Mesodermal cell (in vitro differentiated cells): Measurements from ENCODE around the gene GABPB2.

Experiments
- H3K27ac ChIP-seq: 2 replicates; pipeline ENCODE4 v1.7.0; 2013; ENCODE audit warnings: mild to moderate bottlenecking, low read depth, low read length, moderate library complexity; ENCODE audit not compliant: severe bottlenecking
- H3K36me3 ChIP-seq: 2 replicates; pipeline ENCODE4 v1.7.1; 2013; ENCODE audit warnings: mild to moderate bottlenecking, low read length, moderate library complexity; ENCODE audit not compliant: control insufficient read depth, insufficient read depth
- H3K4me1 ChIP-seq: one replicate; pipeline ENCODE4 v1.7.1; 2013; ENCODE audit warnings: mild to moderate bottlenecking, low read length; ENCODE audit not compliant: insufficient read depth, control insufficient read depth, poor library complexity, severe bottlenecking
- H3K4me3 ChIP-seq: 2 replicates; pipeline ENCODE4 v1.7.0; 2013; ENCODE audit warnings: low read length, control low read depth, mild to moderate bottlenecking; ENCODE audit not compliant: insufficient read depth, poor library complexity, severe bottlenecking; ENCODE audit errors: extremely low read depth
- H3K9me3 ChIP-seq: 2 replicates; pipeline ENCODE4 v1.7.1; 2013; ENCODE audit warnings: mild to moderate bottlenecking, low read length, moderate library complexity; ENCODE audit not compliant: control insufficient read depth
- WGBS, 2 experiments: methylation state at CpG; one replicate each; pipeline ENCODE4 v1.1.5; 2013; ENCODE audit warnings: missing lambda C conversion rate in 2 of 2; ENCODE audit not compliant: insufficient coverage in 2 of 2; 5-methylcytosine and 5-hydroxymethylcytosine counted together

GABPB2 gene

GRCh38 chr1:151047925-151048644, 22.5 kb upstream of the GABPB2 start:
- H3K4me3 ChIP-seq = peak overlapping the region; percentile 68
- peak overlapping the region; percentile 78 for H3K27ac ChIP-seq
- WGBS, 2 experiments = 2 to 3% methylated on average over 41 to 47 of the region's 48 CpGs
- no peaks in the 10 kb centered on the region for H3K4me1 ChIP-seq
- H3K36me3 ChIP-seq = peaks cover 27% of the 10 kb centered on the region
- H3K9me3 ChIP-seq = no peaks in the 10 kb centered on the region

- Histone ChIP-seq H3K36me3 (peaks cover 33% of the 10 kb centered on the region), H3K4me3 (peak overlapping the region; percentile 68), H3K4me1 (no peaks in the 10 kb centered on the region), H3K9me3 (no peaks in the 10 kb centered on the region), H3K27ac (no peak overlapping the region)
- WGBS, 2 experiments = 54 to 86% methylated on average over 1 to 2 of the region's 3 CpGs
These were observed 21.9 kb upstream of the GABPB2 start for GRCh38 chr1:151048645-151049032.

GRCh38 chr1:151049458-151049857, 21.1 kb upstream of the GABPB2 start:
- no peak overlapping the region for H3K4me3 ChIP-seq

GRCh38 chr1:151050051-151050688, 20.4 kb upstream of the GABPB2 start:
- no peaks in the 10 kb centered on the region for H3K4me1 ChIP-seq
- H3K36me3 ChIP-seq = peaks cover 48% of the 10 kb centered on the region
- no peak overlapping the region for H3K4me3 ChIP-seq
- no peak overlapping the region for H3K27ac ChIP-seq
- no peaks in the 10 kb centered on the region for H3K9me3 ChIP-seq
- WGBS, 2 experiments = no CpG with 5 or more reads among the region's 2 CpGs

More at GRCh38 chr1:151049458-151049857, 21.1 kb upstream of the GABPB2 start:
- WGBS, 2 experiments = 93 to 94% methylated on average over 4 of the region's 5 CpGs
- no peaks in the 10 kb centered on the region for H3K9me3 ChIP-seq
- peaks cover 41% of the 10 kb centered on the region for H3K36me3 ChIP-seq
- H3K4me1 ChIP-seq = no peaks in the 10 kb centered on the region
- H3K27ac ChIP-seq = no peak overlapping the region

GRCh38 chr1:151051356-151052009, 19.1 kb upstream of the GABPB2 start:
- Histone ChIP-seq H3K4me3 (no peak overlapping the region), H3K4me1 (peaks cover 6% of the 10 kb centered on the region), H3K9me3 (no peaks in the 10 kb centered on the region), H3K27ac (no peak overlapping the region), H3K36me3 (peaks cover 61% of the 10 kb centered on the region)
- 100% methylated on average over 1 of the region's 2 CpGs; no CpG with 5 or more reads in 1 of the 2 experiments for WGBS, 2 experiments

- H3K36me3 ChIP-seq = peaks cover 78% of the 10 kb centered on the region
- H3K27ac ChIP-seq = no peak overlapping the region
- H3K4me3 ChIP-seq = no peak overlapping the region
- H3K9me3 ChIP-seq = no peaks in the 10 kb centered on the region
- peaks cover 18% of the 10 kb centered on the region for H3K4me1 ChIP-seq
- 94 to 100% methylated on average over 1 to 4 of the region's 4 CpGs for WGBS, 2 experiments
These were observed 15.5 kb upstream of the GABPB2 start for GRCh38 chr1:151054971-151055547.

GRCh38 chr1:151055581-151055980, 15.0 kb upstream of the GABPB2 start:
- Histone ChIP-seq H3K9me3 (no peaks in the 10 kb centered on the region), H3K36me3 (peaks cover 75% of the 10 kb centered on the region), H3K4me3 (no peak overlapping the region), H3K27ac (no peak overlapping the region), H3K4me1 (peaks cover 18% of the 10 kb centered on the region)
- 83% methylated on average over 1 of the region's 2 CpGs; no CpG with 5 or more reads in 1 of the 2 experiments for WGBS, 2 experiments

GRCh38 chr1:151056149-151056548, 14.4 kb upstream of the GABPB2 start:
- 60 to 77% methylated on average over 2 of the region's 2 CpGs for WGBS, 2 experiments
- no peak overlapping the region for H3K4me3 ChIP-seq
- no peaks in the 10 kb centered on the region for H3K9me3 ChIP-seq
- H3K27ac ChIP-seq = no peak overlapping the region
- H3K36me3 ChIP-seq = peaks cover 69% of the 10 kb centered on the region
- peaks cover 18% of the 10 kb centered on the region for H3K4me1 ChIP-seq

GRCh38 chr1:151058692-151059091, 11.9 kb upstream of the GABPB2 start:
- H3K9me3 ChIP-seq = no peaks in the 10 kb centered on the region
- peaks cover 25% of the 10 kb centered on the region for H3K4me1 ChIP-seq
- peak overlapping the region; percentile 94 for H3K27ac ChIP-seq
- WGBS, 2 experiments = 0% methylated on average over 5 to 7 of the region's 10 CpGs
- peak overlapping the region; percentile 98 for H3K4me3 ChIP-seq
- H3K36me3 ChIP-seq = peaks cover 63% of the 10 kb centered on the region

- no peaks in the 10 kb centered on the region for H3K9me3 ChIP-seq
- H3K4me1 ChIP-seq = peaks cover 31% of the 10 kb centered on the region
- H3K36me3 ChIP-seq = peaks cover 63% of the 10 kb centered on the region
- H3K4me3 ChIP-seq = peak within 1 kb of the TSS; percentile 98
- WGBS, 2 experiments = 0% methylated on average over 41 to 45 of the region's 58 CpGs
- H3K27ac ChIP-seq = peak within 1 kb of the TSS; percentile 94
These were observed 11.2 kb upstream of the GABPB2 start, which contains the start of gene CDC42SE1 for GRCh38 chr1:151059109-151060006. Gene CDC42SE1 (minus strand): TSS chr1:151059622. CDS start chr1:151055730, 3,892 bp downstream.
